ENCODE measurements around the gene YWHAE. TPM values are rescaled to one million over a fixed set of nuclear protein-coding genes. Genes with fewer than 3 reads are reported as not detected.

YWHAE gene
- total RNA-seq, 2 donors from 2014 or later: 643 to 716 TPM

DNA sequence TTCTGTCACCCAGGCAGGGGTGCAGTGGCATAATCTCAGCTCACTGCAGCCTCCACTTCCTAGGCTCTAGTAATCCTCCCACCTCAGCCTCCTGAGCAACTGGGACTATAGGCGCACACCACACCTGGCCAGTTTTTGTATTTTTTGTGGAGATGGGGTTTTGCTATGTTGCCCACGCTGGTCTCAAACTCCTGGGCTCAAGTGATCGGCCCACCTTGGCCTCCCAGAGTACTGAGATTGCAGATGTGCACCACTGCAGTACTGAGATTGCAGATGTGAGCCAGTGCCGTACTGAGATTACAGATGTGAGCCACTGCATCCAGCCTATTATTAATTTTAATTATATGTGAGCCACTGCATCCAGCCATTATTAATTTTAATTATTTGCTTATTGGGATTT is 42.2 kb upstream of the YWHAE start:
- Histone ChIP-seq H3K4me1 (replicated peaks) (no peaks in the 10 kb centered on the region), H3K27ac (no peak overlapping the region), H3K27me3 (replicated peaks; ENCODE audit: insufficient read depth) (no peaks in the 10 kb centered on the region), H3K36me3 (no peaks in the 10 kb centered on the region), H3K9me3 (no peaks in the 10 kb centered on the region), H3K4me3 (no peak overlapping the region)
- intact Hi-C loops (cut with DNase I): no loop called here
- DNase-seq (ENCODE audit: low spot score): no peak
- TF ChIP-seq POLR2A (IDR thresholded peaks at IDR 0.05) (no peak), POLR2AphosphoS5 (IDR thresholded peaks at IDR 0.05) (no peak)
- TF ChIP-seq, protein P1, sequence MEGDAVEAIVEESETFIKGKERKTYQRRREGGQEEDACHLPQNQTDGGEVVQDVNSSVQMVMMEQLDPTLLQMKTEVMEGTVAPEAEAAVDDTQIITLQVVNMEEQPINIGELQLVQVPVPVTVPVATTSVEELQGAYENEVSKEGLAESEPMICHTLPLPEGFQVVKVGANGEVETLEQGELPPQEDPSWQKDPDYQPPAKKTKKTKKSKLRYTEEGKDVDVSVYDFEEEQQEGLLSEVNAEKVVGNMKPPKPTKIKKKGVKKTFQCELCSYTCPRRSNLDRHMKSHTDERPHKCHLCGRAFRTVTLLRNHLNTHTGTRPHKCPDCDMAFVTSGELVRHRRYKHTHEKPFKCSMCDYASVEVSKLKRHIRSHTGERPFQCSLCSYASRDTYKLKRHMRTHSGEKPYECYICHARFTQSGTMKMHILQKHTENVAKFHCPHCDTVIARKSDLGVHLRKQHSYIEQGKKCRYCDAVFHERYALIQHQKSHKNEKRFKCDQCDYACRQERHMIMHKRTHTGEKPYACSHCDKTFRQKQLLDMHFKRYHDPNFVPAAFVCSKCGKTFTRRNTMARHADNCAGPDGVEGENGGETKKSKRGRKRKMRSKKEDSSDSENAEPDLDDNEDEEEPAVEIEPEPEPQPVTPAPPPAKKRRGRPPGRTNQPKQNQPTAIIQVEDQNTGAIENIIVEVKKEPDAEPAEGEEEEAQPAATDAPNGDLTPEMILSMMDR (IDR thresholded peaks at IDR 0.05): no peak
- 100% methylated on average over 4 of the region's 4 CpGs for WGBS

DNA sequence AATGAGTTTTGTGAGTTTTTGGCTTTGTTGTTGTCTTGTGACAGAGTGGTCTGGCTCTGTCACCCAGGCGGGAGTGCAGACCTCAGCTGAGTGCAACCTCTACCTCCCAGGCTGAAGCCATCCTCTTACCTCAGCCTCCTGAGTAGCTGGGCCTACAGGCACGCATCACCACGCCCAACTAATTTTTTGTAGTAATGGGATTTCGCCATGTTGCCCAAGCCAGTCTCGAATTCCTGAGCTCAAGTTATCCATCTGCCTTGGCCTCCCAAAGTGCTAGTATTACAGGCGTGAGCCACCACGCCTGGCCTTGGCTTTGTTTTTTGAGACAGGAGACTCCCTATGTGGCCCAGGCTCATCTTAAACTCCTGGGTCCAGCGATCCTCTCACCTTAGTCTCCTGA is 40.9 kb upstream of the YWHAE start:
- Histone ChIP-seq H3K27me3 (replicated peaks; ENCODE audit: insufficient read depth) (no peaks in the 10 kb centered on the region), H3K27ac (no peak overlapping the region), H3K4me1 (replicated peaks) (no peaks in the 10 kb centered on the region), H3K9me3 (no peaks in the 10 kb centered on the region), H3K36me3 (no peaks in the 10 kb centered on the region), H3K4me3 (no peak overlapping the region)
- TF ChIP-seq POLR2AphosphoS5 (IDR thresholded peaks at IDR 0.05) (no peak), POLR2A (IDR thresholded peaks at IDR 0.05) (no peak)
- TF ChIP-seq, protein P1 (IDR thresholded peaks at IDR 0.05): no peak
- 92% methylated on average over 8 of the region's 8 CpGs for WGBS
- intact Hi-C loops (cut with DNase I): no loop called here
- DNase-seq (ENCODE audit: low spot score): no peak

DNA sequence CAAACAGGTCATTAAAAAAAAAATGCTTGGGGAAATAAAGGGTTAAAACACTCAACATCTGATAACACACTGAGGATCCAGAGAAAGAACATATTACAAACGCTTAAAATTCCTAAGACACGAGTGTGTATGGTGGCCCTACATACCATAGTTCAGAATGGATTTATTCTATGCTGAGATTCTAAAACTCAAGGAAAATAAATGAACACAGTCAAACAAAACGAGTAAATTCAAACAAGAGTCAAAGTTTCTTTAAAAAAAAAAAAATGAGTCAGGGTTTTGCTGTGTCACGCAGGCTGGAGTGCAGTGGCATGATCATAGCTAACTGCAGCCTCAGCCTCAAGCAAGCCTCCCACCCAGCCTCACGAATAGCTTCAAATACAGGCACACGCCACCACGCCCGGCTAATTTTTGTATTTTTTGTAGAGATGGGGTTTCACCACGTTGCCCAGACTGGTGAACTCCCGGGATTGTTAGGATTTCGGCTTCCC is 38.6 kb upstream of the YWHAE start:
- Histone ChIP-seq H3K27ac (no peak overlapping the region), H3K27me3 (replicated peaks; ENCODE audit: insufficient read depth) (no peaks in the 10 kb centered on the region)

DNA sequence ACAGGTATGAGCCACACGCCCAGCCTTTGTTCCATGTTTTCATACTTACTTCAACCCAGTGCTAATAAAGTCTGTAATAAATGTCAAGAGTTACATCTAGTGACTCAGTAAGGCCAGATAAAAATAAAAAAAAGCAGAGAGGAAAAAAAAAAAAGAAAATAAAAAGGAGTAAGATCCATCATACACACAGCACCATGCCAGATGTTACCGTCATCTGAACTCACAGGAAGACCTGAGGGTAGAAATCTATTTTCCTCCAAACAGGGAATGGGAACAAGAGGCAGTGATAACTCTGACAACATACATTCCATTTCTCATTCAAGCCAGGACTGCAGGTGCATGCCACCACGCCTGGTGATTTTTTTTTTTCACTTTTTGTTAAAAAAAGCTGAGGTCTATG is 35.3 kb upstream of the YWHAE start:
- Histone ChIP-seq H3K4me1 (replicated peaks) (peaks cover 4% of the 10 kb centered on the region), H3K27ac (peak overlapping the region in 1 of 2 donors; percentile 49), H3K36me3 (no peaks in the 10 kb centered on the region), H3K4me3 (no peak overlapping the region), H3K9me3 (no peaks in the 10 kb centered on the region), H3K27me3 (replicated peaks; ENCODE audit: insufficient read depth) (no peaks in the 10 kb centered on the region)
- TF ChIP-seq POLR2A (IDR thresholded peaks at IDR 0.05): no peak
- TF ChIP-seq, protein P1 (IDR thresholded peaks at IDR 0.05): no peak
- TF ChIP-seq POLR2AphosphoS5 (IDR thresholded peaks at IDR 0.05): peak; percentile 16
- 47% methylated on average over 3 of the region's 3 CpGs for WGBS
- peak; percentile 11 for DNase-seq (ENCODE audit: low spot score)
- intact Hi-C loops (cut with DNase I): no loop called here

More for the DNA sequence above, 38.6 kb upstream of the YWHAE start:
- Histone ChIP-seq H3K4me3 (no peak overlapping the region), H3K36me3 (no peaks in the 10 kb centered on the region), H3K4me1 (replicated peaks) (peaks cover 4% of the 10 kb centered on the region), H3K9me3 (no peaks in the 10 kb centered on the region)
- TF ChIP-seq, protein P1 (IDR thresholded peaks at IDR 0.05): no peak
- TF ChIP-seq POLR2AphosphoS5 (IDR thresholded peaks at IDR 0.05) (no peak), POLR2A (IDR thresholded peaks at IDR 0.05) (no peak)
- intact Hi-C loops (cut with DNase I): no loop called here
- no peak for DNase-seq (ENCODE audit: low spot score)
- WGBS: 58% methylated on average over 11 of the region's 11 CpGs

DNA sequence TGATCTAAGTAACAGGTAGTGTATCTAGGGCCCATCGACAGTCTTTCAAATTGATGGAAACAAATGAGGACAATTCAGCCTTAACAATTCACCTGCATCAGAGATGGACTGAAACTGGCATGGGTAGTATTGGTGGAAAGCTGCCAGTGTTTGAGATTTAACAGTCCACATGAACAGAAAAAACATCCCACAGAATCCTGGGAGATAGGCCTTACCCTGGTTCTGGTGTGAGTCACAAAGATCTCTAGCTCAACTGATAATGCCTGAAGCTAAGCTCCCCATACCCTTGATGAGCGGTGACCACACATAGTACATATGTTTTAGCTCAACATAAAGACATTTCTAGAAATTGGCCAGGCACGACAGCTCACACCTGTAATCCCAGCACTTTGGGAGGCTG is 34.1 kb upstream of the YWHAE start:
- intact Hi-C loops (cut with DNase I): no loop called here
- peaks cover 4% of the 10 kb centered on the region for H3K4me1 ChIP-seq (replicated peaks)

More for the DNA sequence above, 34.1 kb upstream of the YWHAE start:
- Histone ChIP-seq H3K36me3 (no peaks in the 10 kb centered on the region), H3K4me3 (no peak overlapping the region), H3K27me3 (replicated peaks; ENCODE audit: insufficient read depth) (no peaks in the 10 kb centered on the region), H3K9me3 (no peaks in the 10 kb centered on the region), H3K27ac (no peak overlapping the region)
- peak; percentile 35 for DNase-seq (ENCODE audit: low spot score)
- 84% methylated on average over 3 of the region's 3 CpGs for WGBS
- TF ChIP-seq, protein P1 (IDR thresholded peaks at IDR 0.05): no peak
- peak; percentile 31 for TF ChIP-seq POLR2AphosphoS5 (IDR thresholded peaks at IDR 0.05)
